CD4-positive, alpha-beta T cell treated with Interleukin-17A for 4 hours (primary cell): Measurements from ENCODE around the gene IFT22.
A peak's percentile ranks its signal among the peaks of the same experiment; 100 is the strongest.
"Not testable (repeated sequence)": the region's sequence is repeated elsewhere in the genome, so short reads cannot be mapped to it uniquely, and the experiment has no call there.

Source experiments
- DNase-seq: peaks from one replicate; pipeline ENCODE4 v3.0.0-alpha.2; 2020; ENCODE audit warnings: mixed read lengths

The IFT22 gene

GRCh38 chr7:101308245-101309085 is 13.1 kb downstream of the IFT22 start:
- DNase-seq: peak; percentile 49

- DNase-seq: no peak
Measured at GRCh38 chr7:101306307-101306706, 15.3 kb downstream of the IFT22 start.

GRCh38 chr7:101303102-101303701 is 18.4 kb downstream of the IFT22 start:
- no peak for DNase-seq

DNA sequence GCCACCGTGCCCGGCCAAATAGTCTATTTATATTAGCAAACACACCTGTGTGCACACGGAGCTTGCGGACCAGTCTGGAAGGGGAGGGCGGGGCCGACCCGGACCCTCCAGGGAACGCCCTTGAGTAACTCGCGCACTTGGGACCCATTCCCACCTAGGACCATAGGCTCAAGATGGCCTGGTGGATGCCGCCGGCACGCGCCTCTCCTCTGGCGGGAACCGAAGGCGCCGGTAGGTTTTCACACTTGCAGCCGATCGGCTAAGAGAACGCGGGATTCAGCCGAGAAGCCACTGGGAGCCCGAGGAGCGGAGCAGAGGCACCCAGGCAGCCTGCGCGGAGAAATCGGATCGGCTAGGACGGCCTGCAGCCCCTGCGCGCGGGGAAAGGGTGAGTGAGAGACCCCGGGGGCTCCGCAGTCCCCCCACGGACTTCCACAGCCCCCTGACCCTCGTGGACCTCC is 18.9 kb downstream of the IFT22 start:
- DNase-seq: no peak

DNA sequence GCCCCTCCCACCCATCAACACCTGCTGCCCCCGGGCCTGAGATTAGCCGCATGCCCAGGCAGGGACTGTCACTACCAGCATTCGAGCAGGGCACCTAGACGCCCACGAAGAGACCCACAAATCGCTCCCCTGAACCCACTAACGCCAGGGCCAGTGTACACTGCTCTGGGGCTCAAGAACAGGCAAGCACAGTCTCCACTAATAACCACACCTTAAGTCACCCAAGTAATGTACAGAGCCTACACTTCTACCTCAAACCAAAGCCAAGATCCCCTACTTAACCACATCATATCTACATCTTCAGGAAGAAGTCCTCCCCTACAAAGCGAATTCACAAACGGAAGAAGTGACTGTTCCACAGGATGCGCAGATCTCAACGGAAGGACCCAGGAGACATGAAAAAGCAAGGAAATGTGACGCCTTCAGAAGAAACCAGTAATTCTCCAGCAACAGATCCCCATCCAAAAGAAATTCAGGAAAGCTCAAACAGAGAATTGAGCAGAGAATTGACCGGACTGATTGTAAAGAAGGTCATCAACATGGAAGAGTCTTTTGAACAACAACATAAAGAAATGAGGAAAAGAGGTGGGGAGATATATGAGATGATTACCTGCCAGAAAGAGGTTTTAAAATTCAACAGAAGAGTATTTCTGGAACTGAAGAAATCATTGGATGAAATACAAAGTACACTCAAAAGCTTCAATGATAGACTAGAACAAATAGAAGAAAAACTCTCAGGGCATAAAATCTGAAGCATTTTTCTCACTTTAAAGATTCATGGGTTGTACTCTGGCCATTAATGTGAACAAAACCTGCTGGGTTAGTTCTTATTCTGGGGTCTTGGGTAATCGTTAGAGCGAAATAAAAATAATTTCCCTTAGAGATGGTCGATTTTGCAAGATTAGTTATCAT is 20.9 kb downstream of the IFT22 start:
- DNase-seq: no peak

DNA sequence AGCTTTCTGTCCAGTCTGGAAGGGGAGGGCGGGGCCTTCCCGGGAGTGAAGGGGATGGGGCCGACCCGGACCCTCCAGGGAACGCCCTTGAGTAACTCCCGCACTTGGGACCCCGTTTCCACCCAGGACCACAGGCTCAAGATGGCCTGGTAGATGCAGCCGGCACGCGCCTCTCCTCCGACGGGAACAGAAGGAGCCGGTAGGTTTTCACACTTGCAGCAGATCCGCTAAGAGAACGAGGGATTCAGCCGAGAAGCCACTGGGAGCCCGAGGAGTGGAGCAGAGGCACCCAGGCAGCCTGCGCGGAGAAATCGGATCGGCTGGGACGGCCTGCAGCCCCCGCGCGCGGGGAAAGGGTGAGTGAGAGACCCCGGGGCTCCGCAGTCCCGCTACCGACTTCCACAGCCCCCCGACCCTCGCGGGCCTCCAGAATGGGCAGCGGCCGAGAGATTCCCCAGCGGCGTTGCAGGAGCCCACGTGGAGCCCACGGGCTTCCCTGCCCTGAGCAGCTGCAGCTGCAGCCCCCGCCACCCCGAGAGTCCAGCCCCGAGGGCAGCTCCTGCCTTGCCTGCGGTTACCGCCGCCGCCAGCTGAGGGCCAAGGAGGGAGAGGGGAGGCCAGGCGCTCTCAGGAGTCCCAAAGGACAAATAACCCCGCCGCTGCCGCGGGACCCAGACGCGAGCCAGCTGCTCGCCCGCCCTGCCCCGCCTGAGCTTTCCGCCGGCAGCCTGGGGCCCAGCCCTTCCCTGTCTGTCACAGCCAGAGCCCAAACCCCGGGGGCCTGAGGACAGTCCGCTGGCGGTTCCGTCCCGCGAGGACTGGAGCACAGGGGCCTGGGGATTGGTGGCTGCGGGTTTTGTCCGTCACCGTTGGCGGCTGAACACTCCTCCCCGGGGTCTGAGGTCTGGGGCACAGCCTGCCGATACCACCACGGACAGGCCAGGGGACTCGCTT is 21.8 kb downstream of the IFT22 start:
- DNase-seq: no peak

- no peak for DNase-seq
Measured at GRCh38 chr7:101294832-101295121, 26.8 kb downstream of the IFT22 start.

DNA sequence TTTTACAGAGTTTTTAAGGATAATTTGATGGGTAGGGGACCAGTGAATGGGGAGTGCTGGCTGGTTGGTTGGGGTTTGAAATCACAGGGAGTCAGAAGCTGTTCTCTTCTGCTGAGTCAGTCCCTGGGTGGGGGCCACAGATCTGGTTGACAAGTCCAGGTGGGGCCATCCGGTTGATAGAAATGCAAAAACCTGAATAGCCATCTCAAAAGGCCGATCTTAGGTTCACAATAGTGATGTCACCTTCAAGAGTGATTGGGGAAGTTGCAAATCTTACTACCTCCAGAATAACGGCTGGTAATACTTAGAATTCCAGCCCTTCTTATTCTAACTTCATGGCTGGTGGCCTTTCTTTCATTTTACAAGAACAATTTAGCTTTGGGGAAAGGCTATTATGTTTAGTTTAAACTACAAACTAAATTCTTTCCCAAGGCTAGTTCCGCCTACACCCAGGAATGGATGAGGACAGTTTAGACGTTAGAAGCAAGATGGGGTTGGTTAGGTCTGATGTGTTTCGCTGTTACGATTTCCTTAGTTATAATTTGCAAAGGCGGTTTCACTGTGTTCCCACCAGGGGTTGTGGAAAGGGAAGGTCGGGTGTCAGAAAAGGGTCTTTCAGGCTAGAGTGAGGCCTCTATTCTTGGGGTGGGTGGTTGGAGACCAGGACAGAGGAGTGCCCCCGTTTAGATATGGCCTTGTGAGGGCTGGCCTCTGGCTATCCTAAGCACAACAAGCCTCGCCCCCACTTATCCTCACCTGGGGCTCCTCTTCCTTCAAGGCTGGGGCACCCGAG is 27.4 kb downstream of the IFT22 start:
- no peak for DNase-seq

DNA sequence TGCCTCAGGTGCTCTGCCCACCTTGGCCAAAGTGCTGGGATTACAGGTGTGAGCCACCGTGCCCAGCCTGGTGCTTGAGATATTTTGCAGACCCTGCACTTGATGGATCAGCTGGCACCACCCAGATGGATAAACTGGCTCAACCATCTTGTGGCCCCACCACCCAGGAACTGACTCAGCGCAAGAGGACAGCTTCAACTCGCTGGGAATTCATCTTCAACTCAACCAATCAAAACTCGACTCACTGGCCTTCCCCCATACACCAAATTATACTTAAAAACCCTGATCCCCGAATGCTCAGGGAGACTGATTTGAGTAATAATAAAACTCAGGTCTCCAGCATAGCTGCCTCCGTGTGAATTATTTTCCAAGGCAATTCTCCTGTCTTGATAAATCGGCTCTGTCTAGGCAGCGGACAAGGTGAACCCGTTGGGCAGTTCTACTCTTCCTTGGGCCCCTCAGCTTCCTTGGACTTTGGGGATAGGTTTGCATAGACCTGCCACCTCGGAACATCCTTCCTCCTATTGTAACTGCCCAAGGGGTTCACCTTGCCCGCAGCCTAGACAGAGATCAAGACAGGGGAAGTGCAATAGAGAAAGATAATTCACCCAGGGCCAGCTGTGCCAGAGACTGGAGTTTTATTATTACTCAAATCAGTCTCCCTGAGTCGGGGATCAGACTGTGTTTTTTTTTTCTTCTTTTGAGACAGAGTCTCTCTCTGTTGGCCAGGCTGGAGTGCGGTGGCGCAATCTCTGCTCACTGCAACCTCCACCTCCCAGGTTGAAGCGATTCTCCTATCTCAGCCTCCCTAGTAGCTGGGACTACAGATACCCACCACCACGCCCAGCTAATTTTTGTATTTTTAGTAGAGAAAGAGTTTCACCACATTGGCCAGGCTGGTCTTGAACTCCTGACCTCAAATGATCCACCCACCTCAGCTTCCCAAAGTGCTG is 28.3 kb downstream of the IFT22 start:
- DNase-seq: not testable (repeated sequence)

GRCh38 chr7:101292566-101292965 is 29.0 kb downstream of the IFT22 start:
- DNase-seq: not testable (repeated sequence)

- peak; percentile 25 for DNase-seq
Measured at GRCh38 chr7:101290186-101291037, 31.2 kb downstream of the IFT22 start.

DNA sequence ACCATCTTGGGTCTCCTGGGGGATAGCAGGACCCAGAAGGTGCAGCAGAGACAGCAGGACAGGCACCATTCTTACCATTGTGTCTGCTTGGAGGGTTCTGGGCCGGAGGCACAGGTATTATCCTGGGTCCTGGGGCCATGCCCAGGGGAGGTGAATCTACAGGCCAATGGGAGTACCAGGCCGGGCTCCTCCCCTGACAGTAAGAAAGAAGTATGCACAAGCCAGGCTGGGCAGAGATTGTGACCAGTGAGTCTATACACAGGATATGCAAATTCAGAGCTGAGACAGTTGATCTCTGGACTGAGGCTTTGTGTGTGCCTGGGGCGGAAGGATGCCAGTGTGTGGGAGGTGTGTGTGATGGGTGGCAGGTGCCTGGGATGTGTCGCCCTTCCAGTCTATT is 31.9 kb downstream of the IFT22 start:
- DNase-seq: not testable (repeated sequence)

DNA sequence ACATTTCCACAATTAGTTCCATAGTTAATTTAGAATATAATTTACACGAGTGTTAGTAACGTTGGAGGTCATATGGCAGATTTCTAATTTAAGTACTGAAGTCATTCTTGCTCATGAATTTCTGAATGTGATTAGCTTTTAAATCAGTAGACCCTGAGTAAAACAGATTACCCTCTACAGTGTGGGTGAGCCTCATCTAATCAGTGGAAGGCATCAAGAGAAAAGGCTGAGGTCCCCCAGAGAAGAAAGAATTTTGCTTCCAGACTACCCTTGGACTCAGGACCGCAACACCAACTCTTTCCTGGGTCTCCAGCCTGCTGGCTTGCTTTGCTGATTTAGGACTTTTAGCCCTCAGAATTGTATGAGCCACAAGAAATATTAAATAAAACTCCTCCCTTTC is 33.2 kb downstream of the IFT22 start:
- DNase-seq: no peak

DNA sequence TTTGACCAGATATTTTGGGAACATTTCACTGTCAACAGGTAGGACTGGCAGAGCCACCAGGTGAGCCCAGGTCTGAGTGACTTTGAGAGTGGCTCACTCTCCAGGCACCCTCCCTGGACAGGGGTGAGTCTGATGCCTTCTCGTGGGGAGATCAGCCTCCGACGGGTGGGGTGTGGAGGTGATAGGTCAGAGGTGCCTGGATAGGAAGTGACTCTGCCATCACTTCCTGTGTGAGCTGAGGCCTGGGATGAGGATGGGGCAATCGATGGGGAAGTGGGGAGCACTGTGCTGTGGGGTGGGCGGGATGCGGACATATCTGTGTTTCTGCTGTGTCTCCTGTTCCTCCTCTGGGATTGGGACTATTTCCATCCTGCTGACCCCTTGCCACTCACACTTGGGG is 34.6 kb downstream of the IFT22 start:
- DNase-seq: no peak

DNA sequence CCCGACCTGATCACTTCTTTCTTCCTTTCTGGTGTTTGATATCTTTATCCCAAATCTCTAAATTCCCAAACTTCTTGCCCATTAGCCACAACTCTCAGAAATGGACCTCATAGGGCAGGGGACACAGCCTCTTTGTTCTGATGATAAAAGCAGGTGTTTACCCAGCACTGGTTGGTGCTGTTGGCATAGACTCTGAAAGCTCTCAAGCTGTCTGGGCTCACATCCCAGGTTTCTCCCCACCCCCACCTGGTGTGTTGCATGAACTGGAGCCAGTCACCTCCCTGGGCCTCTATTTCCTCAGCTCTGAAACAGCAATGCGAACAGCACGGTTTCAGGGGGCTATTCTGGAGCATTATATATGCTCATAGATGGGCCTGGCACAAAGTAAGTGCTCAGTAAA is 35.7 kb downstream of the IFT22 start:
- DNase-seq: not testable (repeated sequence)

- no peak for DNase-seq
Measured at GRCh38 chr7:101285171-101285570, 36.4 kb downstream of the IFT22 start.

DNA sequence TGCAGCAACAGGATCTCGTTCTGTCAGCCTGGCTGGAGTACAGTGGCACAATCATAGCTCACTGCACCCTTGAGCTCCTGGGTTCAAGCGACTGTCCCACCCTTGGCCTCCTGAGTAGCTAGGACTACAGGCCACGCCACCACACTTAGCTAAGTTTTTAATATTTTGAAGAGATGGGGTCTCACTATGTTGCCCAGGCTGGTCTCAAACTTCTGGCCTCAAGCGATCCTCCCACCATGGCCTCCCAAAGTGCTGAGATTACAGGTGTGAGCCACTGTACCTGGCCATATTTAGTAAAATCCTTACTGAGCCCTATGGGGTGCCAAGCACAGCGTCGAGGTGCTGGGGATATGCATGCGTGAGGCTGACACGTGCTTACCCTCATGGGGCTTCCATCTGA is 40.7 kb downstream of the IFT22 start:
- DNase-seq: not testable (repeated sequence)

DNA sequence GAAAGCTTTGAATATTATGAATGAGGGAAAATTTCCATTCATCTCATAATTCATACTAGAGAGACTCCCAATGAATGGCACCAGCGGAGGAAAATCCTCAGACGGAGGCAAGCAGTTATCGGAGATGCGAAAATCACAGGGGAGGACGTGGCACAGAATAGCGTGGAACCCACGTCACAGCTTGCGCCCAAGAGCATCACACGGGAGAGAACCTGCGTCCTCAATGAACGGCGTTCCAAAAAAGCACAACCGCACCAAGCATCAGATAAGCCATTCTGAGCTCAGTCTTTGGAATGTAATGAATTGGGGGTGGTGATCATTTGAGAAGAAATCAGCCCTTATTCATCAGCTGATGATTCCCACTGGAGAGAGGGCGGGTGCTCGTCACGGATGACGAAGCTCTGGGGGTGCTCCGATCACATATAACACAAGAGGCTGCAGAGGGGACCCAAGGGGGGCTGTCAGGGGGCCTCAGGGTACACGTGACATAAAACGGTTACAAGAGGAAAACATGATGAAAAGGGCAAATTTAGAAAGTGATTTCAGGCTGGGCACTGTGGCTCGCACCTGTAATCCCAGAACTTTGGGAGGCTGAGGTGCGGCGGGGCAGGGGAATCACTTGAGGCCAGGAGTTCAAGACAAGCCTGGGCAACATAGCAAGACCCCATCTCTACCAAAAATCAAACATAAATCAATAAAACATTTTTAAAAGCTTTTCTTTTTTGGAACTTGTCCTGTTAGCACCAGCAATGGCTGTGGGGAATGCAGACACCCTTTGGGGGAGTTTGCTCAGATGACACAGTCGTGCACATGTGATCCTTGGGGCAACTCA is 42.9 kb downstream of the IFT22 start:
- DNase-seq: no peak
